Neural cell (in vitro differentiated cells): Measurements from ENCODE around the gene NEIL1.

Source experiments
- CTCF ChIP-seq: fragments of 450-650 bp; IDR thresholded peaks from 2 replicates; pipeline ENCODE4 v1.5.1; 2014; ENCODE audit warnings: antibody characterized with exemption, mild to moderate bottlenecking, moderate library complexity; ENCODE audit not compliant: poor library complexity, severe bottlenecking
- EP300 ChIP-seq: fragments of 450-650 bp; conservative IDR thresholded peaks from 2 replicates; pipeline ENCODE4 v1.6.1; 2014; ENCODE audit warnings: antibody characterized with exemption, mild to moderate bottlenecking, moderate library complexity; ENCODE audit not compliant: poor library complexity, severe bottlenecking
- POLR2AphosphoS5 ChIP-seq: IDR thresholded peaks from 2 replicates; pipeline ENCODE4 v1.6.1; 2012
- SMC3 ChIP-seq: fragments of 450-650 bp; conservative IDR thresholded peaks from 2 replicates; pipeline ENCODE4 v1.6.1; 2014; ENCODE audit warnings: antibody characterized with exemption, mild to moderate bottlenecking, moderate library complexity; ENCODE audit not compliant: poor library complexity

DNA sequence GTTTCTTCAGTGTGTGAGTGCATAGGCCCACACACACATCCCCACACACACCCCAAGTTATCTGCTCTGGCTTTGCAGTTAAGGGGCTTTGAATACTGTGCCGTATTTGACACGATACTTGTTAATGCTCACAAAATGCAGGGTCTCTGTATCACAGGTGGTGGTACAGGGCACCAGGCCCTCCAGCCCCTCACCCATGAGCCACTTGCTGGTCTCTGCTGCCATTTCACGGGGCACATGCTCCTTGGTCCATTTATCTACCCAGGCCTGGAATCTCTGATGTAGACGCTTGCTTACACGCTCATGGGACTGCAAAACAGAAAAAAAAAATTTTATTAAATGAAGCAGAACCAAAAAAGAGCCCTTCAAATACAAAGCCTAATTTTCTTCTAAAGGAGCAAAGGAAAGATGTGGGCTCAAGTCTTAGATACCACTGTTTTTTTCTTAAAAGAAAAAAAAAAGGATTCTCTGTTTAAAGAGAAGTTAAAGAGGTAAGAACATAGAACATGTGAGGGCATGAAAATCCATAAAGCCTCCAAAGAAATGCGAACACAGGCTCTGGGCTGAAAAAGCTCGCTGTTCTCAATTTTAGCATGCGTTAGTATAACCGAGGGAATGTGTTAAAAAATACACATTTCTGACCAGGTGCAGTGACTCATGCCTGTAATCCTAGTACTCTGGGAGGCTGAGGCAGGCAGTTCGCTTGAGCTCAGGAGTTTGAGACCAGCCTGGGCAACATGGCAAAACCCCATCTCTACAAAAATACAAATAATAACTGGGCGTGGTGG, 25.3 kb downstream of the NEIL1 start:
- TF ChIP-seq CTCF (no peak), POLR2AphosphoS5 (no peak), SMC3 (no peak), EP300 (no peak)
